HG03378 (cell line): ENCODE results near the gene WBP1.
"Not testable (repeated sequence)": the region's sequence is repeated elsewhere in the genome, so short reads cannot be mapped to it uniquely, and the experiment has no call there.

ENCODE experiments used
- ATAC-seq: cut with Tn5 transposase; IDR thresholded peaks from one replicate; pipeline ENCODE4 v1.9.1; 2021; ENCODE audit warnings: mild to moderate bottlenecking, moderate library complexity; ENCODE audit not compliant: unreplicated experiment

Gene WBP1

DNA sequence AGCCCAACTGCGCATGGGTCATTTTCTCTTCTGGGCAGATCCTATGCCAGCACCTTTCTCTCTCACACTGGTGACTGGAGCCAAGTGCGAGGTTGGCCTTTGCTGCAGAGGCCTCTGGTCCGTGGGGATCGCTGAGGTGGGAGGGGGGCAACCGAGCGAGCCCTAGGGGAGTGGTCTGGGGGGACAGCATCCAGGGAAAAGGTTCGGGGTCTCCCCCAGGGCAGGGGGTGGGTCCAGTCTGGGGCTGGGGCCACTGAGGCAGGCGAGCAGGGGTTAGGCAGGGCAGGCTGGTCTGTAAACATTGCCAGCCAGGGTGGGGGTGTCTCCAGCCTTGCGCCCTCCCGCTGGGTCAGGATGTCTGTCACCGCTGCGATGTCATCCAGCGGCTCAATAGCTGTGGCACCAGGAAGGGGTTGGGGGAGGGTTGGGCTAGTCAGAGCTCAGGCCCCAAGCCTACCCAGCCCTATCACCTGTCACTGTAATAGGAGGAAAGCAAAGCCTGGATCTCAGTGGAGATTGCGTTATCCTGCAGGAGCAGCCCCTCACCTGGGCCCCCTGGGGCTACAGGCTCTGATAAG, 32.0 kb upstream of the WBP1 start:
- no peak for ATAC-seq

DNA sequence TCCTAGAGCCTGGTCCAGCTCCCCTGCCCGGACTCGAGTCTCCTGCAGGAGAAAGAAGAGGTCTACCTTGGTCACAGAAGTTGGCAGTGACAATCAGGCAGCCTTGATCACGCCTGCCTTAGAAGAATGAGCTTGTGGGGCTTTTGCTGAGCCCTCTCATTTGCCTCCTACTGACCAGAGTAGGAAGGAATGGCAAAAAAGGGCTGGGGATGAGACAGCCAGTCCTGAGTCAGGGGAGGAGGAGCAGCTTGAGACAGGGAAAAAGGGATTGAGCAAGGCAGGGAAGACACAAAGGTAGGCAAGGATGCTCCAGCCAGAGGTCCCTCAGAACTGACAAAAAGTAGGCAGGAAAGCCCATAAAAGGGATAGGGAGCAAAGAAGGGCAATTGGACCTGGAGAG, 30.7 kb upstream of the WBP1 start:
- no peak for ATAC-seq

DNA sequence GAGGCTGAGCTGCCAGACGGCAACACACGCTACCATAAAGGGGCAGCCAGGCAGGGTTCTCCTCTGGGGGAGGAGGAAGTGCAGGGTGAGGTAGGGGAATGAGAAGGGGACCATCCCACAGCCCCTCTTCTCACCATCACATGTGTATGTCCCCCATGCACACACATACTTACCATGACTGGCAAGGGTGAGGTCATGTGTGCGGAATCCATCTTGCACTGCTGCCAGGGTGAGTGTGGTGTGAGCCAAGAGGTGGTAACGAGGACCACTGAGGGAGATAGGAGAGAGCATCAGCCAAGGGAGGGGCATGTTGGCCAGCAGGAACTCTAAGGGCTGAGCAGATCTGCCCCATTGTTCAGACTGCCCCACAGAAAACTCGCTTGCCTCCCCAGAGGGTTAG, 29.6 kb upstream of the WBP1 start:
- ATAC-seq: no peak

DNA sequence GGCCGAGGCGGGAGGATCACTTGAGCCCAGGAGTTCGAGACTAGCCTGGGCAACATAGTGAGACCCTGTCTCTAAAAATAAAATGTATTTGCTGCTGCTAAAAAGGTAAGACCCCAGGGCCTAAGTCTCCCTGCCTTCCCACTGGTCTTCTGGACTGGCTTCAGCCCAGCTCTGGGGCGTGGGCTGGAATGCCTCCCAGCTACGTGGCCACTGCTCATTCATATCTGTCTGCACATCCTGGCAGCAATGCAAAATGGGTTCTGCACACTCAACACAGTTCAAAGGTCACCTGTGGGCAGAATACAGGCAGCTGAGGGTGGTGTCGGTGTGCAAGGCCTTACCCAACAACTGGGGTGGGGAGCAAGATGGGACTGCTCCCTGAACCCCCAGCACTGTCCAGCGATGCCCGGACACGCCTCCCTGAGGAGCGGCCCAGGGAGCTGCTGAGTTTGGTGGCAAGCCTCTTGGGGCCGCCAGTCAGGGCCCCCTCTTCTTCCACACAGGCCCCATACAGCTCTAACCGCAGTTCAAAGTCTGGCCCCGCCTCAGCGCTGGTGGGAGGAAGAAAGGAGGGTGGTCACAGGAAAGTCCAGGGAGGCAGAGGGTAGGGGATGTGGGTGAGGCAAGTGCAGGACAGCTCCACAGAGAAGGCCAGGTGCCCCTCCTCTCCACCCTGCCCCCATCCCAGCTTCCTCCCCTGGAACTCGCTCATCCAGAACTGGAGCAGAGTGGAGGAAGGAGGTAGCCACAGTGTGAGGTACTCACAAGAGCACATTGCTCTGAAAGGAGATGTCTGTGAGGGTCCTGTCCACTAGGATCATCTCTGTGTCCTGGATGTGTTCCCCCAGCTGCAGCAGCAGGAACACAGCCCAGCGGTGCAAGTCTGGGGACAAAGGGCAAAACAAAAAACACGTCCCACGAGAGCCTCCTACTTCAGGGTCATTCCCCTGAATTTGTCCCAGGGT, 28.5 kb upstream of the WBP1 start:
- ATAC-seq: no peak

DNA sequence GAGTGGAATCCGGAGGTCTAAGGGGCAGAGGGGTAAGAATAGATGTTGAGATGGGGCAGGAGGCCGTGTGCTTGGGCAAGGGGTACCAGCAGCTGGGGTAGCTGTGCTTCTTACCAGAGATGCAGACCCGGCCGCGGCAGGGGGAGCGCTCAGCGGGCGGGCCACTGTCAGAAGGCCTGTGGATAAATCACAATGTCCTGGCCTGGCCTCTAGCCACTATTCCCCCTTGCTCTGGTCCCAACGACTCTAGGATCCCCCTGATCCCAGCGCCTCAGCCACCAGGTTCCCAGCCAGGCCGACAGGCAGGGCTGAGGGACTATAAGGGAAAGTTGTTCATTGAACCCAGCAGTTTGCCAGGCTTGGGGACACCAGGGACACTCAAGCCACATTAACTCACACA, 27.7 kb upstream of the WBP1 start:
- ATAC-seq: no peak

DNA sequence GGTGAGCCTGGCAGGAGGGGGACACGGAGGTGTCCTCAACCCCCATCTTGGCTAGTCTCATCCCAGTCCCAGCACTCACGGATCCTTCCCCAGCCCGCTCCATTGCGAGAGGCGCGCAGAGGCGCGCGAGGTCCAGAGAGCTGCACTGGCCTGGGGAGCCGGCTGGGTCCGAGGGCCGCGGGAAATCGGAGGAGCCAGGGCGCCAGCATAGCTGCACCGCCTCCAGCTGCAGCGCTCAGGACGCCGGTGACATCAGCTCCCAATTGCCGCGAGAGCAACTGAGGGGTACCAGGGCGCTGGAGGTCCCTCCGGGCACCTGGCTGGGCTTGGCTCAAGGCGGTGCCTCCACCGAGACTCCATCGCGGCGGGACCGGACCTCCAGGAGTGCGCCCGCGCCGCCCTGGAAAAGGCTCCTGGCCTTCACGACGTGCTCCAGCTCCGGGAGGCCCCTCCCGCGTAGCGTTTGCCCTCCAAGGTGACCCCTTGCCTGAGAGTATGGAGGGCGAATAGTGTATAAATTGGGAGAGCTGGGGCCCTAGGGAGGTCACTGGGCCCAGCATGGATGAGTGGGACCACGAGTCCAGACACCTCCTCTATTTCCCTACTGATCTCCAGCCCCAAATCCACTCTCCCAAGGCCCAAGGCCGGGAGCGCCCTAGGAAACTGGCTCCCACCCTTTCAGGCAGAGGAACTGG, 22.0 kb upstream of the WBP1 start:
- ATAC-seq: no peak

DNA sequence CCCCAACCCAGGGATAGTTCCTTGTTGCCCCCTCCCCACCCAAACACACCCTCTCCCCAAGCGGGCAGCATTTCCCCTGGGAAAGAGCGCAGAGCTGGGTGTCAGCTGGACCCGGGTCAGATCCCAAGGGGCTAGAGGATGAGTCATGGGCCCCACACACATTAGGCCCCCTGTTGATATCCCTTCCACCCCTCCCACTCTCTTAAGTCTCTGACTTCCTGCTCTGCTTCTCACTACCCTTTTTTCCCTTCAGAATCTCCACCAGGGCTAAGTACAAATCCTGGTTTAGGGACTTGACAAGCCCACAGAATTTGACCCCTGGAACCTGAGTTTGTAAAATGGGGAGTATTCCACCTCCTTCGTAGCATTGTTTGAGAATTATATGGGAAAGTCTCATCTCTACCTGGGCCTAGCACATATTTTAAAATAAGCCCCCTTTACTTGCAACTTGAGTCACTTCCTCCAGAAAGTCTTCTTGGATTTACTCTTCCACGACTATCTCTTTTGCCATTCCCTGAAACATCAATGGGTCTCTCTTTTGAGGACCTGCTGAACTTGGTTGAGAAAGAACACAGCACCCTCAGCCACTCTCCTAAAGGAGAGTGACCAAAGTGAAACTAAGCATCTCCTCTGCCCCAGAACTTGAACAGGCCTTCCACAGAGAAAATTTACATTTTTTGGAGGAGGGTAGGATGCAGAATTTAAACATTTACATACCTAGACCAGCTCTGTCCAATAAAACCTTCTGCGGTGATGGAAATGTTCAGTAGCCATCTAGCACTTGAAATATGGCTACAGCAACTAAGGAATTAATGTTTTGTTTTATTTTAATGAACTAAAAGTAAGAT, 21.2 kb upstream of the WBP1 start:
- no peak for ATAC-seq

DNA sequence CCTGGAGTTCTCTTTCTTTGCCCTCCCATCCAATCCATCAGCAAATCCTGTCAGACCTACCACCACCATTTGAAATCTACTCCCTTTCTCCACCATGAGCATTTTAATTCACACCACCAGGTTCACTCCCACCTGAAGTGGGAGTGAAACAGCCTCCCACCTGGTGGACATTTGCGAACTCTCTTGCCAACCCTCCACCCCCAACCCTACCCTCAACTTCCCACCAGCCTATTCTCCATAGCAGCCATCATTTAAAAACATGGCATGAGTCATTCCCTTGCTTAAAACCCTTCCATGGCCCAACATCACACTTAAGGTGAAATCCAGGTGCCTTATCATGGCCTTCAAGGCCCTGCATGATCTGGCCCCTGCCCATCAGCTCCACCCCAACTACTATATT, 20.0 kb upstream of the WBP1 start:
- no peak for ATAC-seq

DNA sequence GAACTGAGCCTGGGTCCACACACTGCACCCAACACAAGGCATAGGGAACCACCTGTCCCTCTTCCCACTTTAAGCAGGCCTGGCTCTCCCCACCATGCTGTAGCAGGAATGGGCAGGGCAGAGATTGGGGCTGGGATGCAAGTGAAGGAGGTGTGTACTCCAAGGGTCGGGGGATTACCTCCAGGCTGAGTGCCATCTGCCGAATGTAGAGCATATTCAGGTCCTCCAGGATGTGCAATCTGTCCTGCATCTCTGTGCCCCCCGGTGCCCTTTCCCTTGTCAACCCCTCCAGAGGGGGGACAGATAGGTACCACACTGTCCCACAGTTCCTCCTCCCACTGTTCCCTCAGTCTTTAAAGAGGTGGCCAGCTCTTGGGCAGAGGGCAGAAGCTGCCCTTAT, 18.9 kb upstream of the WBP1 start:
- ATAC-seq: no peak

DNA sequence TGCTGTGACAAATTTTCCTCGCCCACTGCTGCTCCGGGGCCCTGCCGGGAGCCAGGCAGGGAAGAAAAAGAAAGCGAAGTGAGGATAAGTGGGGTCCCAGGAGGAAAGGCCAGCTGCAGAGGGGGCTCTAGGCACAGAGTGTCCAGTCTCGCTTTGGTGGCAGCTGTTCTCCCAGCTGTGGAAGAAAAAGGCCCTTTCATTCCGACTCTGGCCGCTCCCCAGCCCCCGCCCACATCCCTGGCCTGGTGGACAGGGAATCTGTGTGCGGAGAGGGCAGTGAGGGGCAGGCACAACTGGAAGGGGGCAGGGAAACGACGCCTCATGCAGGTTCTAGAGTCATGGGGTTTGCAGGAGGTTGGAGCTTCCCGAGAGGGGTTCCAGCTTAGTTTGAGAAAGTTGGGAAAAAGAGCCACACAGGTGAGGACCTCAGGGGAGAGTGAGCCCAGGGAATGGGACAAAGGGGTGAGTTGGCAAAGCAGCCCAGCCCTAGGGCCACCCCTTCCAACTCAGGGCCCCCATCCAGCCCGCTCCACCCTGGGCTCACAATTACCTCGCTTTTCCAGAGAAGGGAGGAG, 18.3 kb upstream of the WBP1 start:
- ATAC-seq: no peak

DNA sequence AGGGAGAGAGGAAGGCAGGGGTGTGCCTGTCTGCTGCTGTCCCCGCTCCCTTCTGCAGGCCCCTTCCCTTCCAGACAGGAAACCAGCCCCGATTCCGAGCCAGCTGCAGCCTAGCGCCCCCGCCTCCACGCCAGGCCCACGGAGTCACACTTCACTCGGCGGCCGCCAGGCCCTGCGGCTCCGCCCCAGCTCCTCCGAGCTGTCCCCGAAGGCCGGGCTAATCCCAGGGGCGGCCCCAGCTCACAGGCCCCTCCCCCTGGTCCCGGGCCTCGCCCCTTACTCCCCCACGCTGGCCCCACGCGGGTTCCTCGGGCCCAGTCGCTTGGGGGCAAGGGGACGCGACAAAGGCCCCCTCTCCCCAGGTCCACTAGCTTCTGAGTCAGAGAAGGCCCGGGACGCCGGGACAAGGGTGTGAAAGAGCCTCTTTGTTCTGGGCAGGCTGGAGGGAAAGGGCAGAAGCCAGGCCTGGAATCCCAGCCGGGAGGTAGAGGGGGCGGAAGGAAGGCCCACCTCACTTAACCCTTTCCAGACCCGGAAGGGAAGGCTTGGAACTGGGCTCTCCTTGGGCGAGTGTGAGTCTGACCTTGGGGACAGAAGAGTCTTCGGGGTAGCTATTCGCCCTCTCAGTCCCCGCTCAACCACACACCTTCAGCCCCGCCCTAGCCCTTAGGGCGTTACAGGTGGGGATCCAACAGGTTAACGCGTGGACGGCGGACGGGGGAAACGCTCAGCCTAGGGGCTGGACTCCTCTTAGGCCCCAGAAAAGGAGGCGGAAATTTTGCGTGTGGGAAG, 17.7 kb upstream of the WBP1 start:
- ATAC-seq: peak; percentile 70

DNA sequence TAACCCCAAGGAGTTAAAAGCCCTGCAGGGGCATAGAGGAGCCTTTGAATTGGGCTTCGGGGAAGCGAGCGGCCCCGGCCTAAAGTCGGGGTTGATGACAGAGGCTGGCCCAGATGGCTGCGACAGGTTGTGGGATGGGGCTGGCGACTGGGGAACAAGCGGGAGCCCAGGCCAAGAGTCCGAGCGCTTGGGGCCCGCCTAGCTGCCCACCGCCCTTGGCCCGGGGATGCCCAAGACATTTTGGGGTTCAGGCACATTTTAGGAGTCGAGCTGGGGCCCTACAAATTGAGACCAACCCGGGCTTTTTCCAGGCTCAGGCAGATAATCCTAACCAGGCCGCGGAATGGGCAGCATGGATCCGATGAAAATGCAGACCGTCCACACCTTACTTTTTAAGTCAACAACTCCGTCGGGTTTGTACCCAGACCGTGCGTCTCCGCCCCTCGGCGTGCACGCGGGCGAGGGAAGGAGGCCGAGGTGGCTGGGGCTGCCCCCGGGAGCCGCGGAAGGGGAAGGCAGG, 17.0 kb upstream of the WBP1 start:
- ATAC-seq: no peak

DNA sequence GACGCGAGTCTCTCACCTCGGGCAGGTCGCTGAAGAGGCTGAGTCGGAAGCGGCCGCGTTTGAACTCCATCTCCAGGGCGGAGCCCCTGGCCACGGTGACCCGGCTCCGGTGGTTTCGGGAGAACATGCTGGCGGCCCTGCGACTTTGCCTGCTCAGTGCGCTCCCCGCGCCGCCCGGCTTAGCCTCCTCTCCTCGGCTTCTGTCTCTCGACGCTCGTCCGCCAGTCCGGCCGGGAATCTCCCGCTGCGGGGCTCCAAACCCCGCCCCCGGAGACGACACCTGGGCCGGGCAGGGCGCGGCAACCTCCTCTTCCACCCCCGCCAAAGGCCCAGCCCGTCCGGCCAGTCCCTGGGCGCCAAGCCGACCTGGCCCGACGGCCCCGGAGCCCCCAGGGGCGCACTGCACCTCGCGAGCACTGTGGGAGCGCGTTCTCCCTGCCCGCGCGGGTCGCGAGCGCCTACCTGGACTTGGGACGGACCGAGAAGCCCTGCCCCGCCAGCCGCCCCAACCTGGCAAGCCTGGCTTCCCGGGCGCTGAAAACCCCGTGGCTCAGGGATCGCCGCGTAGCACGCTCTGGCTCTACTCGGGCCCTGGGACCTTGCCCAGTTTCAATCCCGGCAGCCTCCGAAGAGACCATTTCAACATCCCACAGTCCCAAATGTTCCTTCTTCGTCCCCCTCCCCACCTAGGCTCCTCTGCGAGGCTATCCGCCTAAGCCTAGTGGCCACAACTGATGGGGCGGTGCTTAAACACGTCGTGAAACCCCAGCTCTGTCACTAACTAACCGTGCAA, 16.4 kb upstream of the WBP1 start, which contains the start of gene RTKN:
RTKN (minus strand) TSS at position 248 of the 793 bp plus-strand sequence; CDS start at position 127, 121 bp downstream.
- no peak for ATAC-seq

DNA sequence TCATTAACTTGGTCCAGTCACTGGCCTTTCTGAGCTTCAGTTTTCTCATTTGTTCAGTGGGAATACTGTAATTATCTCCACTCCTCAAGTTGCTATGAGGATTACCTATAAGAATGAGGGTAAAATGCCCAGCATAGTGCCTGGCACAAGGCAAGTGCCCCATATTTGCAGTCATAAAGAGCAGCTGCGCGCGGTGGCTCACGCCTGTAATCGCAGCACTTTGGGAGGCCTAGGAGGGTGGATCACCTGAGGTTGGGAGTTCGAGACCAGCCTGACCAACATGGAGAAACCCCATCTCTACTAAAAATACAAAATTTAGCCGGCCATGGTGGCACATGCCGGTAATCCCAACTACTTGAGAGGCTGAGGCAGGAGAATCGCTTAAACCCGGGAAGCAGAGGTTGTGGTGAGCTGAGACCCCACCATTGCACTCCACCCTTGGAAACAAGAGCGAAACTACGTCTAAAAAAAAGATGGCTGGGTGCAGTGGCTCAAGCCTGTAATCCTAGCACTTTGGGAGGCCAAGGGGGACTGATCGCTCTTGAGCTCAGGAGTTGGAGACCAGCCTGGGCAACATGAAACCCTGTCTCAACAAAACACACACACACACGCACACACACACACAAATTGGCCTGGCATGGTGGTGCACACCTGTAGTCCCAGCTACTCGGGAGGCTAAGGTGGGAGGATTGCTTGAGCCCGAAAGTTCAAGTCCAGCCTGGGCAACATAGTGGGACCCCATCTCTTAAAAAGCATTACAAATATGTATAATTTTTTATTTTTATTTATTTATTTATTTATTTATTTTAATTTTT, 15.5 kb upstream of the WBP1 start:
- ATAC-seq: not testable (repeated sequence)

DNA sequence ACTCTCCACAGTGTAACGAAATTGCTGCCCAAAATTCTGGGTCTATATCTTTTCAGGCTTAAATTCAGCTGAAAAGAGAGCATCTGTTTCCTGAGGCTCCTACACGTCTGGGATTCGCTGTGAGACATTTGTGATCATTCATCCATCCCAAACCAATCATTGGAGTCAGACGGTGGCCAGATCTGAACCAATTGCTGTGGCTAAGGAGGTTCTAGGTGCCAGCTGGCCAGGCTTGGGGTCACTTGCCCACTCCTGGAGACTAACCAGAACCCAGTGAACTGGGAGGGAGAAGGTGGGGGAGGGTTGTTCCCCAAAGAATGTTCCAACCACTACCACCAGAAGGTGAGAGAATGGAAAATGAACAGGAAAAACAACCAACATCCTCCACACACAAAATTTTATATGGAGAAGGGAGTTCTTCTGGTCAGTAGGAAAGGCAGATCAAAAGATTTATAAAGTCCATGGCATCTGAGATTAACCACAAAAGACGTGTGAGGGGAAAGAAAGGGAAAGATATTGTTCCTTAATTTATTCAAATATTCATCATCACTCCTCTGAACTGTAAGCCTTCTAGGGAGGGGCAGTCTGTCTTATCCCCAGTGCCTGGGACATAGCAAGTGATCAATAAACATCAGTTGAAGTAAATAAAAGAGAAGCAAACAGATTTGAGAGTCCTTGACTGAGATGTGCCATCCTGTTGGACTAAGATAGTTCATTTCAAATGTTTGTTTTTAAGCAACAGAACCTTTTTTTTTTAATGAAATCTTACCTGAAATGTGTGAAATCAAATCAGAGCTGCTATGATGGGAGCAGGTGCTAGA, 13.5 kb upstream of the WBP1 start:
- ATAC-seq: no peak

DNA sequence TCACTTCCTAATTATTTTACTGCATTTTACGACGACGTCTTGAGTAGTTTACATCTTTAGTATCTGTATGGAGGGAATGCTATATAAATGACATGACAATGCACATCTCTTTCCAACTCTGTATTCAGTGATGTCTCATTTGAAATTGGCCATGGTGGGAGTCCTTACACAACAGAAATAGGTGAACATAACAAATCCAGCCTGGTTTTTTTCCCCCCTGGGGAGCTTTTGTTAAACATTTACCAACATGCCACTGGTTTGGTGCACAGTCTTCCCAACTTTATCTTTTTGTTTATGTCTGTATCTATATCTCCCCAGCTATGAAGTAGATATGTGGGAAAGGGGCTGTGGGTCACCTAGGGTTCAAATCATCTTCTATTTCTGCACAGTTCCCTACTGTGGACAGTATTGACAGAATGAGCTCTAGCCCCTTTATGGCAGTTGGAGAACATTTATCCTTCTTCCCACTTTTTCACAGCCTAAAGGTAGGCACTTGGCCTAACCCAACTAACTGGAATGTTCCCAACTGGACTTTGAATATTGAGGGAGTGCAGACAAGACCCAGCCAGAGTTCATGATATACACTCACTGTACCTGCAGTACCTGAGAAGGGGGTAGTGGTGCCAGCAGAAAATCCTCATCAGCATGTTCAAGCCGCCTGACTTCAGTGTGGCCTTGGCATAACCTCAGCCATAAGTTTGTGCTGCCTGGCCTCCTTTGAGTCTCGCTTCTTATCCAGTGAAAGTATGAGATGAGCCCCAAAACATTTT, 10.8 kb upstream of the WBP1 start:
- ATAC-seq: no peak
